Endothelial cell of umbilical vein (primary cell): Measurements from ENCODE around the gene CAMTA1.

Experiments used
- CTCF ChIP-seq, 2 donors: IDR thresholded peaks; 1 replicate in 1 of 2; 2 replicates in 1 of 2; pipeline ENCODE4 v1.5.1; 2011; ENCODE audit warnings: low read length in 2 of 2, mild to moderate bottlenecking in 2 of 2, moderate library complexity in 2 of 2, control low read depth in 1 of 2, inconsistent platforms in 1 of 2, low read depth in 1 of 2; ENCODE audit not compliant: insufficient read depth in 1 of 2; ENCODE audit errors: extremely low read depth in 1 of 2
- EZH2 ChIP-seq: IDR thresholded peaks from 2 replicates; pipeline ENCODE4 v1.6.1; 2012; ENCODE audit warnings: borderline replicate concordance, low read depth, mild to moderate bottlenecking, moderate library complexity, low read length, inconsistent platforms; ENCODE audit not compliant: severe bottlenecking
- FOS ChIP-seq: IDR thresholded peaks from 2 replicates; pipeline ENCODE4 v1.6.1; 2011; ENCODE audit warnings: mild to moderate bottlenecking, low read length, moderate library complexity, borderline replicate concordance; ENCODE audit not compliant: insufficient read depth
- JUN ChIP-seq: IDR thresholded peaks from 2 replicates; pipeline ENCODE4 v1.6.1; 2011; ENCODE audit warnings: borderline replicate concordance, low read depth; ENCODE audit not compliant: insufficient read length, insufficient read depth
- MYC ChIP-seq: IDR thresholded peaks from one replicate; pipeline ENCODE4 v1.6.1; 2011; ENCODE audit warnings: mild to moderate bottlenecking, low read depth, low read length
- POLR2A ChIP-seq: IDR thresholded peaks from 2 replicates; pipeline ENCODE4 v1.6.1; 2012; ENCODE audit warnings: low read depth, mild to moderate bottlenecking, control low read depth, low read length
- POLR2AphosphoS5 ChIP-seq: IDR thresholded peaks from 2 replicates; pipeline ENCODE4 v1.6.1; 2012; ENCODE audit warnings: low read depth, mild to moderate bottlenecking, control low read depth, low read length, moderate library complexity; ENCODE audit not compliant: insufficient read depth
- TF ChIP-seq, protein P1 (sequence below): IDR thresholded peaks from 2 replicates; pipeline ENCODE4 v1.6.1; 2011; ENCODE audit not compliant: insufficient read depth, insufficient read length

GRCh38 chr1:7590426-7590790 lies 805.2 kb downstream of the CAMTA1 start:
- TF ChIP-seq EZH2 (no peak), CTCF (IDR thresholded peaks at IDR 0.05; ENCODE audit: extremely low read depth in 1 of 2, insufficient read depth in 1 of 2, low read depth in 1 of 2, low read length in 2 of 2) (no peak), POLR2AphosphoS5 (no peak), FOS (no peak), POLR2A (no peak), JUN (no peak), MYC (no peak)
- TF ChIP-seq, protein P1, sequence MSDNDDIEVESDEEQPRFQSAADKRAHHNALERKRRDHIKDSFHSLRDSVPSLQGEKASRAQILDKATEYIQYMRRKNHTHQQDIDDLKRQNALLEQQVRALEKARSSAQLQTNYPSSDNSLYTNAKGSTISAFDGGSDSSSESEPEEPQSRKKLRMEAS = no peak
